HG02678 (cell line): ENCODE data around the gene CLIC3.

Experiments used
- ATAC-seq: cut with Tn5 transposase; IDR thresholded peaks from one replicate; pipeline ENCODE4 v1.9.1; 2021; ENCODE audit warnings: mild to moderate bottlenecking, moderate library complexity; ENCODE audit not compliant: unreplicated experiment

The CLIC3 gene

GRCh38 chr9:136969774-136970173 lies 26.6 kb downstream of the CLIC3 start:
- no peak for ATAC-seq

- no peak for ATAC-seq
Measured at GRCh38 chr9:136969150-136969549, 27.2 kb downstream of the CLIC3 start.

- ATAC-seq = no peak
Measured at GRCh38 chr9:136968333-136969127, 27.8 kb downstream of the CLIC3 start.

GRCh38 chr9:136965771-136966484 lies 30.4 kb downstream of the CLIC3 start:
- no peak for ATAC-seq

- ATAC-seq = no peak
Measured at GRCh38 chr9:136964833-136965422, 31.4 kb downstream of the CLIC3 start.

- ATAC-seq = no peak
Measured at GRCh38 chr9:136964171-136964689, 32.1 kb downstream of the CLIC3 start.

- no peak for ATAC-seq
Measured at GRCh38 chr9:136963751-136964150, 32.6 kb downstream of the CLIC3 start.

- ATAC-seq = no peak
Measured at GRCh38 chr9:136963341-136963740, 33.0 kb downstream of the CLIC3 start.

GRCh38 chr9:136962701-136963248 lies 33.6 kb downstream of the CLIC3 start:
- ATAC-seq = no peak

GRCh38 chr9:136962163-136962562 lies 34.2 kb downstream of the CLIC3 start:
- ATAC-seq = no peak

- ATAC-seq = no peak
Measured at GRCh38 chr9:136961279-136962065, 34.9 kb downstream of the CLIC3 start.

- no peak for ATAC-seq
Measured at GRCh38 chr9:136960938-136961275, 35.5 kb downstream of the CLIC3 start.

- ATAC-seq = no peak
Measured at GRCh38 chr9:136960212-136960937, 36.0 kb downstream of the CLIC3 start.

- ATAC-seq = no peak
Measured at GRCh38 chr9:136958898-136959850, 37.2 kb downstream of the CLIC3 start.

GRCh38 chr9:136958473-136958872 lies 37.9 kb downstream of the CLIC3 start:
- ATAC-seq = no peak

- no peak for ATAC-seq
Measured at GRCh38 chr9:136957901-136958300, 38.5 kb downstream of the CLIC3 start.

GRCh38 chr9:136957461-136957860 lies 38.9 kb downstream of the CLIC3 start:
- ATAC-seq = no peak

- no peak for ATAC-seq
Measured at GRCh38 chr9:136956604-136957003, 39.8 kb downstream of the CLIC3 start.

- no peak for ATAC-seq
Measured at GRCh38 chr9:136955943-136956335, 40.4 kb downstream of the CLIC3 start.
